GM19023 (cell line): Measurements from ENCODE around the gene CDH4.

Experiments used
- ATAC-seq: cut with Tn5 transposase; IDR thresholded peaks from one replicate; pipeline ENCODE4 v1.9.1; 2021; ENCODE audit warnings: mild to moderate bottlenecking, moderate library complexity; ENCODE audit not compliant: unreplicated experiment

CDH4 gene

DNA sequence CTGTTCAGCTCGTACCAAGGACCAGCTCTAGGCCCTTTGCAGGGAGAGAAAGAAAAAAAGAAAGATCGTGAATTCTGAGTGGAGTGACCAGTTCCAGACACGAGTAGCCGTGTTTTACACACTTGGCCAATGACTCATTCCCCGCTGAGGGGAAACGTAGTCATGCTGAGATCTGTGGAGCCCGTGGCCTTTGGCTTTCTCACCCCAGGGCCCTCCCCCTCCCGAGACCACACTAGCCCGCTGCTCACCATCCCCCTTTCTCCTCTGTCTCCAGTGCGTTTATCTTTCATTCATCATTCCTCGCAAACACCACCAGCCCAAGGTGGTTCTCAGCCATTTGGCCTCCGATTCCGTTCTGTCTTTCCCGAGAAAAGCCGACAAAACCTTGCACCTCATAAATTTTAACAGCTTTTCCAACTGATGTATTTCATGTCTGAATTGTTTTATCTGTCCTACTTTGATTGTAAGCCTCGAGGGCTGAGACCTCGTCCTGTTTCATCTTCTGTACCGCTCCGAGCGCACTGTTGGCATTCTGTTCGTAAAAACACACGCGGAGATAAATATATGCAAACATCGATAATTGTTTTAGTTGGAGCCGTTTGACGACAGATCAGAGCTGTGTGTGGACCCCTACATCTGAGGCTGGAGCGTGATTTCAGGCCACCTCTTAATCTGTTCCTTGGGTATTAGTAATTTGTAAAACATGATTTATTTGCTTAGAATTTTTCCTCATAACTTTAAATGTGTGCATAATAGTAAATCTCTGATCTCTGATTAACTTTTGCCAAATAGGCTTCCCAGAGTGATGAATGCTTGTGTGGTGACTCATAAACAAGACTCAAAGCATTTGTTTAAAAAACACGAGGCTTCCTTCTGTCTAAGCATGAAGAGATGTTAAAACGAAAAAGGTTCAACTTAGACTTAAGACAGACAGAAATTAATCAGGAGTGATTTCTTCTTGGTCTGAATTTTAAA, 336.6 kb downstream of the CDH4 start:
- no peak for ATAC-seq

DNA sequence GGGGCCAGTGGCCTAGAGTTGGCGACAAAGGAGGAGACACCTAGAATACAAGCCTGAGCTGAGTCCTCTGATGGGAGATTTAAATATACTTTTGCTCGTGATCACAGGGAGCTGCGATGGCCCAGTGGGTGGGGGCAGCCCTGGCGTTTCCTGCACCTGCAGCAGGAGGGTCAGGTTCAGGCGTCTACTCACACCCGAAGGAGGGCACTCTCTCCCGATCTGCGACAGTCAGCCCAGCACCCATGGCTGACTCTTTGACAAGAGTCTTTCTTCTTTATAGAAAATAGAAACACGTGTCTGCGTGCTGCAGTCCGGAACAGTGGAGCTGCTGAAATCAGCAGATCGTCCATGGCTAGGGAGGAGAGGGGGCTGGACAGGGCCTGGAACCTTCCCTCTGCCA, 338.2 kb downstream of the CDH4 start:
- no peak for ATAC-seq

DNA sequence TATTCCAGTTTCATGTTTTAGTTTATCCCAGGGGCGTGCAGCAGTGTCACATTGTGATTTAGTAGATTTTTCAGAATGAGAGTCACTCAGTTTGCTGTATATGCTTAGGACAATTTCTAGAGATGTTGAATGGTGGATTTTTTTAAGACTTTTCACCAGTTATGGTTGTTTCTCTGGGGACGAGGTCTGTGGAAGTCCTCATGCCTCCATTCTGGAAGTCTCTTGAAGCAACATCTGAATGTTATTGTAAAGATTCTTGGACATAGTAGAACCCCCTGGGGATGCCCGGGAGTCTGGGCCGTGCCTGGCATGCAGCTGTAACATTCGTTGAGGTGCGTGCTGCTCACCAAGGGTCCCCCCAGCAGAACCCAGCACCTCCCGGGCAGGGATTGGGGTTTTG, 341.5 kb downstream of the CDH4 start:
- no peak for ATAC-seq

DNA sequence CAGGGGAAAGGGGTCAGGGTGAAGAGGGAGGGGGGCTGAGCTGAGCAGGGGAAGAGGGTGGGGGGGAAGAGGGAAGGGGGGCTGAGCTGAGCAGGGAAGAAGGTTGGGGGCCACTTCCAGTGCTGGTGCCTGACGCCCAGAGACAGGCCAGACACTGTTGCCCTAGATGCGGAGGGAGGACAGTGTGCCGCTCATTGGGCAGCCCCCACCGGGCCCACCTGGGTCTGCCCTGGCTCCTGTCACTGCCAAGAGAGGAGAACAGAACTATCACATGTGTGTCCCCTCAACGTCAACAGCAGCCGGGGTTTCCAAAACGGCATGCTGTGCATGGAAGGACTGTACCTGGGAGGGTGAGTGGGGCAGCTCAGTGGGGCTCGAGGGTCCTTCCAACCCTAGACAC, 342.1 kb downstream of the CDH4 start:
- no peak for ATAC-seq

DNA sequence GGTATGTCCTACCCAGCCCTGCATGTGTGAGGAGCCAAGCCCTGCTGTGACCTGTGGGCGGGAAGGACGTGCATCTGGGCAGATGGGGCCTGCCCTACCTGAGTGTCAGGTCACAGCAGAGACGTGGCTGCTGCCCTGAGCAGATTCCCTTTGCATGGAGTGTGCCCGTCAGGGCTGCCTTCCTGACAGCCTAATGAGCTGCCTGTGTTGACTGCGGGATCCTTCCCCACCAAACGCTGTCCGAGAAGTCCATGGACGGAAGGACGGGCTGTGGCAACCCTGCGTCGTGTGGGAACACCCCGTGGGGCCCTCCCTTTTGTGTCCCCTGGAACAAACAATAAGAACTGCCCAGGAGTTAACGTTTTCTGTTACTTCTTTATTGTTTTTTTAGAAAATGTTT, 343.2 kb downstream of the CDH4 start:
- no peak for ATAC-seq

DNA sequence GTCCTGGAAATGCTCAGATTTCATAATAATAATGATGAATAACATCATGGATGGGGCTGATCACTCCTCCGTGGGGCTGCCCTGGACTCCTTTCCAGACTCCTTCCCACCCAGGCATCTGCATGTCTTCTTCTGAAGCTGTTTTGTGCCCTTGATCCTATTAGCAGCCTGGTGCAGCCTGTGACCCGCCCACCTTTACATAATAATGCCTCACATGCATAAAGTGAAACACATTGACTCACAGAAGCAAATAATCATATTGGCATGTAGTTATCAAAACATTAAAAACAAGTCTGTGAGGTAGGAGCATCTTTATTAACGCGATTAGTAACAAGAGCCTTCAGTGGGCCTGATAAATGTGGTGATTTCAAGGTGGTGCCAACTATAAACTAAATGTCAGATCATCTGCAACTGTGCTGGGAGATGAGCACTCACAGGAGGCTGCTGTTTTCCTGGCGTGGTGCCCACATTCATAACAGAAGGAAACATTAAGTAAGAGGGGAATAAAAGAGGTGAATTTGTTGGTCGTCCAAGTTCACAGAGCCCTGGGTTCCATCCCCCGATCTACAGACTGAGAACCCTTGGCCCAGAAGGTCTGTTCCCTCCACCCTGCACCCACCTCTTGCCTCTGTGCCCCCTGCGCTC, 344.7 kb downstream of the CDH4 start:
- no peak for ATAC-seq

DNA sequence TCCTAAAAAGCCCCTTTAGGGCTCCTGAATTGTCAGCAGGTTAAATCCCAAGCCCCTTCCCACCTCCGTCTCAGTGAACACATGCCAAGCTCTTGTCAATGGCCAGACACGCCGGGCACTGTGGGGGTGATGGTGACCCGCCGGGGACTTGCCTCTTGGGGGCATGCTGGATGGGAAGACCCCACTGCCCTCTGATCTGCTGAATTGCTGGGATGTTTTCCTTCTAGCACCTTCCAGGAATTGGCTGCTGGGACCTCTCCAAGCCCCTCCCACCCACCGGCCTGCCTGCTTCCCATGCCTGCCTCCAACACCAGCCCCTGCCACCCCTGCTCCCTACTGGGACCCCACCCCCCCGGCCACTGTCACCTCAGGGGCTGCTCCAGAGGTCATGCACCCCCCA, 345.9 kb downstream of the CDH4 start:
- no peak for ATAC-seq

DNA sequence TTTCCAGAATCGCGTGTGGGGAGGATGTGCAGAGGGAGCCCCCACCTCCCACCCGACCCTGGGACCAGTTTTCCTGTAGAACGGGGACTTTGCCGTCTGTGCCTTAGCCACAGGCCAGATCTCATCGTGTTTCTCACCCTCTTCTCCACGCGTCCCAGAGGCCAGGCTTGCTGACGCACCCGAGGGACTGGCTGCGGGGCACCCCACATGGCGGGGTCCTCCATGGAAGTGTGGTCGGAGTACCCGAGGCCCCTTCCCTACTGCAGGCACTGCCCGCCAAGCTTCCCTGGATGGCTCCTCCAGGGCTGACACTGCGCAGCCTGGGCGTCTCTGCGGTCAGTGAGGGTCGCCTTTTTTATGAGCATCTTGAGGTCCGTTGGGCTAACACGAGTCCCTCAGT, 346.5 kb downstream of the CDH4 start:
- no peak for ATAC-seq

DNA sequence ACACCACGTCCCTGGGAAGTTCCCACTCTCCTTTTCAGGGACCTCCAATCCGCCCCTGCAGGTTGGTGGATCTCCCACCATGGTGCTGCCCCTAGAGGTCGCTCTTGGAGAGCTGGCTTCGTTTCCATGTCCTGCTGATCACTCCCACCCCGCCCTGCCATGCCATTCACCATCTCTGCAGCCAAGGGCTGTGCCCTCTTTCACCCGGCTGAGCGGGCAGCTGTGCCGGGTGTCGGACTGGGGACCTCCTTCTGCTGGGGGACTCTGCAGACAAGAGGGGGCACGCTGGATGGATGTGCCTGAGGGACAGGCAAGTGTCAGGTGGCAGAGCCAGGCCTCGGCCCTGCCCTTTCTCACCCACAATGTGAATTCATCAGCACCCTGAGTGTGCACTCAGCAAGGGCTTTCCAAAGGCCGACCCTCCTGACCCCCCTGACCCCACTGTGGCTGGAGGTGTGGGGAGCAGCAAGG, 347.0 kb downstream of the CDH4 start:
- no peak for ATAC-seq

DNA sequence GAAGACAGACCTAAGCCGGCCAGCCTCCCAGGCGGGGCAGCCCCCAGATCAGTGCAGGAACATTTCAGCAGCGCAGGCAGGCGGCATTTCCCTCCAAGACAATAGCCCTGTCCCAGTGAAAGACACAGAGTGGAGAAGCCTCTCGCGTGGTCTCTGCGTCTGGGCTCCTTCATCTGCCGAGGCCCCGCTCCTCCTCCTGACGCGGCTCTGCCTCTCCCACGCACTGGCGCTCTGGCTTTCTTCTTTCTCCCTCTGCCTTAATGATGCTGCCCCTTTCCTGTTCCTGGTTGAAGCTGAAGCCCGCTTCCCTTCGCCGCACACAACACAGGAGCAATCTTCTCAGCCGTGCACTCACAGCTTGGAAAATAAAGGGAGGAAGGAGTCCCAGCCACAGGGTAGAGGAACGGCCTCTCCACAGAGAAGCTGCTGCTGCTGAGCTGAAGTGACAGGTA, 347.5 kb downstream of the CDH4 start:
- no peak for ATAC-seq

DNA sequence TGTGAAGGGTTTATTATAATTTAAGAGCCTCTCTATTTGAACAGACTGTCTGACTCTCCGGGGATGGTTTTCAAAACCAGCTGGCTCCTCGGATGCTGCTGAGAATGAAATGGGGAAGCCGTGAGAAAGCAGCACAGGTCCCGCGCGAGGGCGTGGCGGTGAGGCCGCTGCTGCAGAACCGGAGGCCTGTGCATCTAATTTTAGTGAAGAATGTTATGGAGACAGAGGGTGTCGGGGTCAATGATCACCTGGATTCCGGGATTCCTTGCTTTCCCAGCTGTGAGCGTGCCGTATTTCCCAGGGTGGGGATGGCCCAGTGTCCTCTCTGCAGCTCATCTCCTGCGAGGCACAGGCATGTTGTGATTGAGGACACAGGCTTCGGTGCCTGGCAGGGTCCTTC, 348.0 kb downstream of the CDH4 start:
- no peak for ATAC-seq

DNA sequence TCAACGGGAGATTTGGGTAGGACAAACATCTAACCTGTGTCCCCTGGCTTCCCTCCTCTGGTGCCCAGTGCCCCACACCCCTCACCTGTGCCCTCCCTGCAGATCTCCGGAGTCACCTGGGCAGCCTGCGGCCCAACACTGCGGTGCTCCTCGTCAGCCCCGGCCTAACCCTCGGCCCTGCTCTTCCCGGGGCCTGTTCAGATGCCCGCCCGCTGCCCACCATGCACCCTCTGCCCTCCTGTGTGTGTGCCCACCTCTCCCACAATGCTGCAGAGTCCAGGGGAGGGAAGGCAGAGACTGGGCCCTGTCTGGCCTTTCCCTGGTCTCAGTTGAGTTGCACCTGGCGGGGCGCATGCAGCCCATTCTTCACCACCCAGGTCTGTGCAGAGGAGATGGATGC, 349.3 kb downstream of the CDH4 start:
- ATAC-seq, result no peak

DNA sequence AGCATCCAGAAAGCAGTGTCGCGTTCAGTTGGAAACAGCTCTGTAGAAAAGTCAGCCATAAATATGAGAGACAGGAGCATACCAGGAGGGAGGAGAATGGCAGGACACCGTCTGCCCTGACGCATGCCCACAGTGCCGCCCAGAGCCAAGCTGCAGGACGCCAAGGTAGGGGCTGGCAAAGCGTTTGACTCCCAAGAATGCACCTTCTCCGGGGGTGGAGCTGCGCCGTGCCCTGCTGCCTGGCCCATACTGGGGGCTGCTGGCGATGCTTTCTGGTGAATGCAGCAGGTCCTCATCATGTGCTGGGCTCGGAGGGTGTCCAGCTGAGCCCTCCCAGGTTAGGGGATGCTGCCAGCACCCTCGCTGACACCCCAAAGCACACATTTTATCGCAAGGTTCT, 349.8 kb downstream of the CDH4 start:
- no peak for ATAC-seq

DNA sequence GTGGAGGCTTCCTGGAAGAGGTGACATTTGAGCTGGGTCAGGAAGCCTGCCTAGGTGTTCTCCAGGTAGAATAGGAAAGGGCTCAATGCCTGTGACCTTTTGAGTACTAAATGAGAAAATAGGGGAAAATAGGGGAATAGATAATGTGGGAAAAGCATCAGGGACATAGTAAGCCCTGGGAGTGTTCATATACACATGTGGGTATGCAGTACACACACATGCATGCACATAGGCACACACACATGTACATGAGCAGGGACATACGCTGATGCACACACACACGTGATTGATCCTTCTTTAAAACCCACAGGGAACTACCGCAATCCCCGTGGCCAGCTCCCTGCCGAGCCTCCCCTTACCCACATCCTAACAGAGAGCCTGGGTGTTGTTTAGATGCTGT, 351.7 kb downstream of the CDH4 start:
- ATAC-seq, result no peak

DNA sequence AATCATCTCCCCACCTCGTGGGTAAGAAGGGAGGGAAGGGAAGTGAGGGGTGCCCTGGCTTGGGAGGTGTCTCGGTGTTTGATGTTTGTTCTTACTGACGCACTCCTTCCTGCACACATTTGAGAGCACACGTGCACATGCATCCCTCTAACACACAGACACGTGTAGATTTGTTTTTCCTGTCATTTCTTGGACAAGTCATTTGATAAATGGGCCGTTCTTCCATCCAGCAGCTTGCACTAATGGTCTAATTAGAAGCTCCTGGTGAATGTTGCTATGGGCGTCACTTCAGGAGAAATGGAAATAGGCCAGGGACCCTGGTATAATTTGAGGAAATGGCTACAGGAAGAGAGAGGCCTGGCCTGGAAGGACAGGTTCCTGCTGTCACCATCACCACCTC, 352.5 kb downstream of the CDH4 start:
- ATAC-seq, result no peak

DNA sequence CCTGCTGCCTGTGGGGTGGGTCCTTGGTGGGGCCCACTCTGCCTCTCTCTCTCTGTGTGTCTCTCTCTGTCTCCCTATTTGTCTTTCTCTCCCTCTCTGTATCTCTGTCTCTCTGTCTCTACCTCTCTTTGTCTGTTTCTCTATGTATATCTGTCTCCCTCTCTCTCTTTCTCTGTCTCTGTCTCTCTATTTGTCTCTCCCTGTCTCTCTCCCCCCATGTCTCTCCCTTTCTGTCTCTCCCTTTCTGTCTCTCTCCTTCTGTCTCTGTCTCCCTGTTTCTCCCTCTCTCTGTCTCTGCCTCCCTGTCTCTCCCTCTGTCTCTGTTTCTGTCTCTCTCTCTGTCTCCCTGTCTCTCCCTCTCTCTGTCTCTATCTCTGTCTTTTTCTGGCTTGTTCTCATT, 353.2 kb downstream of the CDH4 start:
- ATAC-seq, result no peak

DNA sequence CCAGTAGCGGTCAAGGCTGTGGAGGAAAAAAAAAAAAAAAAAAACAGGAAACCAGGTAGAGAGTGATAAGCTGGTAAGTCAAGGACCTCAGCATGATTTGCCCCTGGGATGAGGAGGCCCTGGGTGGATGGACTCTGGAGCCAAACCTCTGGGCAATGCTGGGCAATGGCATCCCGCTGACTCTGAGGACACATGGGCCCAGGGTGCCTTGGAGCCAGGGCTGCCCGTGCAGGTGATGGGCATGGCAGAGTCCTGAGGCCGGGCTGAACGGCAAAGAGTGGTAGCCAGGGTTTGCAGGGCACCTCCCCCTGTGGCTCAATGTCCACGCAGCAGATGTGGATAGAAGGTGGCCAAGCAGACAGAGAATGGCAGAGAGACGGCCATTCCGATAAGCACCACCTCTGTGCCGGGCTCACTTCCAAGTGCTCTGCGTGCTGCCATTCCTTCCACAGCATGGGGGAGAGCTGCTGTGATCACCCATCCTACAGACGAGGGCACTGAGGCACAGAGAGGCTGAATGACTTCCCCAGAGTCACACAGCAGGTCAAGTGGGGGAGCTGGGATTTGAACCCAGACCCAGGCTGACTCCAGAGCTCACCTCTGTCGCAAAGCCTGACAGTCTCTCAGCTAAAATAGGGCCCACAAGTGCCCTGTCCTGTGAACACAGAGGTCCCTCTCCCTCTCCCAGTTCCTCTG, 353.9 kb downstream of the CDH4 start:
- ATAC-seq, result no peak

DNA sequence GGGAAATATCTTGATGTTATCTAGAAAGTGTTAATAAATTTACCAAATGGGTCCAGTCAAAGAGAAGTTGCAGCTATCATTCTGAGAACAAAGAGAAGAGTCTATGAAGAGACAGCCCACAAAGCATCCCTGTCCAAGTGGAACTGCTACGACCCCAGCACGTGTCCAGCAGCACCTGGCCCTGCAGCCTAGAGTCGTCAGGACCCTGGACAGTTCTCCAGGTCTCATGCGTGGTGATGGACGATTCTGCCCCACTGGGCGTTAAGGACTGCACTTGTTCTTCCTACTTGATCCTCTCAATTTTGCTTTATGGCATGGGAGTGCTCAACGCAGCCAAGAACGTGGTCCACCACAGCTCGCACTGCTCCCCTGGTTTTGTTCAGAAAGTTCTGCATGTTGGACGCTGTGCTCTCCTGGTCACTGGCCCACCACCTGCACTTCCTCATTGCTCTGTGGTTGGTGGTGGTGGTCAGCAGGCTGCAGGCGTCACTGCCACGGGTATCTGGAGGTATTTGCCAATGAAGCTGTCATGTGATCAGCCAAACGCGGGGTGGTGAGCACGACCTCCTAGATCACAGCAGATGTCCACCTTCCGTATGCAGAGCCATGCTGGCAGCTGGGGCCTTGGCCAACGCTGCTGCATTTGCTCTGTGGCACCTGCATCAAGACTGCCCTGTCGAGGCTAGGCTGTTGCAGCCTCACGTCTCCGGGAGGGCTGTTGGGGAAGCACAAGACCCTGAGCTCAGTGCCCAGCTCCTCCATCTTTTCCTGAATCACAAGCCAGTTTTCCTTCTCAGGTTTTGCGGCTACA, 356.4 kb downstream of the CDH4 start:
- ATAC-seq, result no peak

DNA sequence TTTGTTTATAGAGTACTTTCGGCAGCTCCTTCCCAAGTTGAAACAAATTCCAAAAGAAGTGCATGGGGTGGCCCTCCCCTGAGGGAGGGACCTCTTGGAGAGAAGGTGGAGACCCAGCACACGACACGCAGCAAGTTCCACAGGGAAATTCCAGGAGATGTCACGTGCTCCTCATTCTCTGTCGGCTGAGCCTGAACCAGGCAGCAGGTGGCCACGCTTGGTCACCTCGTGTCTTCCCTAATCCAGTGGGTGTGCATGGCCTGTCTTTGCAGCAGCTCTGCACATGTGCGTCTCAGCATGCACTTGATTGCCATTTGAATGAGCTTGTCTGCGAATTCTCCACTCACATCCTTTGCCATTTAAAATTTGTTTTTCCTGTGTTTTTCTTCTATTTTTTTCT, 357.4 kb downstream of the CDH4 start:
- no peak for ATAC-seq

DNA sequence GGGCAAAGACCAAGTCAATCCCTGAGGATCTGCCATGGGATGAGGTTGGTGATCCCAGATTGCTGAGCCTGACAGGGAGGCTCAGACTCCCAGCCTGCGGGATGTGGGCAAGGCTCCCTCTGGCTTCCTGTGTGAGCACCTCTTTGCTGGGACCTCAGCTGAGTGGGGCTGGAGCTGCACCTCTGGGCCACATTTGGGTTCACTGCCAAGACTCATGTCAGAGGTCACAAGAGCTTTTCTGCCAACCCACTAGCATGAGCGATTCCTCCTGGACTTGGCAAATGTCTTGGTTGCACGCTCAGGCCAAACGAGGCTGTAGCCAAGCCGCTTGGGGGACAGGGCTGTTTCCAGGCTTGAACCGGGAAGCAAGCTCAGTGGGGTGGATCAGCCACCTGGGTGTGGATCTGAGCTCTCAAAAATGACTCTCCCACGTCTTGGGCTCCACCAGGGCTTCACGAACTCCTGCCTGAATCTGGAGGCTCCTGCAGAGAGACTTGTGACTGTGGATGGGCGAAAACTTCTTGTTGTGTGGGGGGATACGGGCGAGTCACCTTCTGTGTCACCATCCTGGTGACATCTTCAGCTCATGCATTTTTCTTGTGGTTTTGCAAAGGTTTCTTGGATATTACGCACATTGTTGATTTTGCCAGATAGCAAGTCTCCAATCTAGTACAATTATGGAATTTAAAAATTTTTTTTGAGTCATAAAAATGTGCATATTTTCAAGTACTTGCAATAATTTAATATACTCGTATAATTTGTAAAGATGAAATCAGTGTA, 359.5 kb downstream of the CDH4 start:
- ATAC-seq, result no peak
